Trophoblast cell (in vitro differentiated cells and primary cell): ENCODE data around the gene NCAM2.

Source experiments
- DNase-seq, 2 donors: peaks; one replicate each; pipeline ENCODE4 v3.0.0-alpha.2; 2016
- H2AFZ ChIP-seq: 2 replicates; pipeline ENCODE4 v1.6.1; 2013; ENCODE audit warnings: low read length, moderate library complexity, mild to moderate bottlenecking; ENCODE audit not compliant: insufficient read depth, poor library complexity
- H2AK5ac ChIP-seq: 2 replicates; pipeline ENCODE4 v1.6.1; 2013; ENCODE audit warnings: mild to moderate bottlenecking, low read length
- H2BK120ac ChIP-seq: 2 replicates; pipeline ENCODE4 v1.6.1; 2013; ENCODE audit warnings: low read length, mild to moderate bottlenecking, moderate library complexity; ENCODE audit not compliant: insufficient read depth, poor library complexity
- H2BK12ac ChIP-seq: 2 replicates; pipeline ENCODE4 v1.6.1; 2013; ENCODE audit warnings: mild to moderate bottlenecking, low read length, moderate library complexity
- H2BK5ac ChIP-seq: 2 replicates; pipeline ENCODE4 v1.6.1; 2013; ENCODE audit warnings: low read length, low read depth, moderate library complexity, mild to moderate bottlenecking; ENCODE audit not compliant: poor library complexity
- H3K14ac ChIP-seq: 2 replicates; pipeline ENCODE4 v1.6.1; 2013; ENCODE audit warnings: mild to moderate bottlenecking, low read length
- H3K18ac ChIP-seq: 2 replicates; pipeline ENCODE4 v1.6.1; 2013; ENCODE audit warnings: mild to moderate bottlenecking, low read length
- H3K23ac ChIP-seq: 2 replicates; pipeline ENCODE4 v1.6.1; 2013; ENCODE audit warnings: low read length
- H3K27ac ChIP-seq: 2 replicates; pipeline ENCODE4 v1.5.1; 2013; ENCODE audit warnings: low read depth, mild to moderate bottlenecking, inconsistent platforms, low read length, moderate library complexity
- H3K27me3 ChIP-seq: 2 replicates; pipeline ENCODE4 v1.6.1; 2013; ENCODE audit warnings: inconsistent platforms, mild to moderate bottlenecking, low read length, moderate library complexity; ENCODE audit not compliant: insufficient read depth
- H3K36me3 ChIP-seq, 2 experiments: 1 replicate in 1 of 2; 2 replicates in 1 of 2; pipeline ENCODE4 v1.6.1; 2013; ENCODE audit warnings: low read length in 2 of 2, mild to moderate bottlenecking in 2 of 2, moderate library complexity in 1 of 2; ENCODE audit not compliant: insufficient read depth in 2 of 2, control insufficient read depth in 1 of 2
- H3K4ac ChIP-seq: 2 replicates; pipeline ENCODE4 v1.6.1; 2013; ENCODE audit warnings: low read depth, mild to moderate bottlenecking, low read length, moderate library complexity
- H3K4me1 ChIP-seq, 2 experiments: 1 replicate in 1 of 2; 2 replicates in 1 of 2; pipeline ENCODE4 v1.6.1; 2013; ENCODE audit warnings: low read length in 2 of 2, mild to moderate bottlenecking in 2 of 2, moderate library complexity in 1 of 2; ENCODE audit not compliant: insufficient read depth in 2 of 2, control insufficient read depth in 1 of 2
- H3K4me2 ChIP-seq: 2 replicates; pipeline ENCODE4 v1.6.1; 2013; ENCODE audit warnings: inconsistent platforms, mild to moderate bottlenecking, low read length, moderate library complexity
- H3K4me3 ChIP-seq: 2 replicates; pipeline ENCODE4 v1.5.1; 2013; ENCODE audit warnings: mild to moderate bottlenecking, low read depth, low read length, inconsistent platforms
- H3K79me1 ChIP-seq: one replicate; pipeline ENCODE4 v1.6.1; 2013; ENCODE audit warnings: low read length
- H3K79me2 ChIP-seq: 2 replicates; pipeline ENCODE4 v1.6.1; 2013; ENCODE audit warnings: low read length, mild to moderate bottlenecking; ENCODE audit not compliant: control insufficient read depth, insufficient read depth, poor library complexity
- H3K9ac ChIP-seq: 2 replicates; pipeline ENCODE4 v1.6.1; 2013; ENCODE audit warnings: mild to moderate bottlenecking, low read length
- H3K9me3 ChIP-seq: 2 replicates; pipeline ENCODE4 v1.6.1; 2013; ENCODE audit warnings: low read depth, mild to moderate bottlenecking, control low read depth, inconsistent platforms, low read length; ENCODE audit not compliant: insufficient read depth
- H4K12ac ChIP-seq: 2 replicates; pipeline ENCODE4 v1.6.1; 2013; ENCODE audit warnings: low read depth, mild to moderate bottlenecking, low read length, moderate library complexity
- H4K8ac ChIP-seq: 2 replicates; pipeline ENCODE4 v1.6.1; 2013; ENCODE audit warnings: low read depth, mild to moderate bottlenecking, low read length, moderate library complexity
- H4K91ac ChIP-seq: one replicate; pipeline ENCODE4 v1.6.1; 2013; ENCODE audit warnings: low read depth, mild to moderate bottlenecking, low read length, moderate library complexity
- WGBS: extraction: QIAGEN DNeasy Blood & Tissue Kit; methylation state at CpG from one replicate; pipeline ENCODE4 v1.1.7; 2013; ENCODE audit warnings: missing lambda C conversion rate; ENCODE audit not compliant: insufficient read length, insufficient coverage; ENCODE audit errors: extremely low coverage; 5-methylcytosine and 5-hydroxymethylcytosine counted together

NCAM2 gene

GRCh38 chr21:21046063-21046462, 47.9 kb downstream of the NCAM2 start:
- no peak overlapping the region for H3K4me3 ChIP-seq
- no peak overlapping the region for H3K23ac ChIP-seq
- no peak overlapping the region for H2AFZ ChIP-seq
- H2BK12ac ChIP-seq, result no peak overlapping the region
- H3K18ac ChIP-seq, result no peak overlapping the region
- no peaks in the 10 kb centered on the region for H3K9me3 ChIP-seq
- H4K8ac ChIP-seq, result no peak overlapping the region
- no peak overlapping the region for H3K14ac ChIP-seq
- no peak overlapping the region for H4K12ac ChIP-seq
- DNase-seq, result no peak
- H2AK5ac ChIP-seq, result no peak overlapping the region
- H3K4ac ChIP-seq, result no peak overlapping the region
- no peak overlapping the region for H2BK5ac ChIP-seq
- no peak overlapping the region for H3K9ac ChIP-seq
- H3K4me1 ChIP-seq, result no peaks in the 10 kb centered on the region
- H3K27me3 ChIP-seq, result no peaks in the 10 kb centered on the region
- no CpG with 5 or more reads among the region's 2 CpGs for WGBS
- no peaks in the 10 kb centered on the region for H3K36me3 ChIP-seq
- no peak overlapping the region for H3K4me2 ChIP-seq
- no peak overlapping the region for H3K27ac ChIP-seq
- no peaks in the 10 kb centered on the region for H3K79me2 ChIP-seq
- H4K91ac ChIP-seq, result no peak overlapping the region
- H2BK120ac ChIP-seq, result no peak overlapping the region
- H3K79me1 ChIP-seq, result no peaks in the 10 kb centered on the region

- Histone ChIP-seq H3K18ac (no peak overlapping the region), H3K36me3 (no peaks in the 10 kb centered on the region), H3K27ac (no peak overlapping the region), H2AK5ac (no peak overlapping the region), H2BK5ac (no peak overlapping the region), H2AFZ (no peak overlapping the region), H3K23ac (no peak overlapping the region), H4K8ac (no peak overlapping the region), H3K4me1 (no peaks in the 10 kb centered on the region), H4K91ac (no peak overlapping the region), H2BK12ac (no peak overlapping the region), H3K79me2 (no peaks in the 10 kb centered on the region), H3K9me3 (no peaks in the 10 kb centered on the region), H3K27me3 (no peaks in the 10 kb centered on the region), H3K14ac (no peak overlapping the region), H3K79me1 (no peaks in the 10 kb centered on the region), H4K12ac (no peak overlapping the region), H3K4me2 (no peak overlapping the region), H2BK120ac (no peak overlapping the region), H3K9ac (no peak overlapping the region), H3K4me3 (no peak overlapping the region), H3K4ac (no peak overlapping the region)
- no CpG with 5 or more reads among the region's 4 CpGs for WGBS
- DNase-seq, result no peak
Measured at GRCh38 chr21:21051109-21052055, 53.2 kb downstream of the NCAM2 start.

GRCh38 chr21:21052672-21053071, 54.5 kb downstream of the NCAM2 start:
- Histone ChIP-seq H3K27me3 (no peaks in the 10 kb centered on the region), H3K4me3 (no peak overlapping the region), H3K9ac (no peak overlapping the region), H3K27ac (no peak overlapping the region), H4K91ac (no peak overlapping the region), H3K4ac (no peak overlapping the region), H3K79me2 (no peaks in the 10 kb centered on the region), H4K8ac (no peak overlapping the region), H3K18ac (no peak overlapping the region), H3K4me2 (no peak overlapping the region), H2BK5ac (no peak overlapping the region), H3K79me1 (no peaks in the 10 kb centered on the region), H2BK12ac (no peak overlapping the region), H4K12ac (no peak overlapping the region), H2BK120ac (no peak overlapping the region), H3K14ac (no peak overlapping the region), H3K9me3 (no peaks in the 10 kb centered on the region), H3K36me3 (no peaks in the 10 kb centered on the region), H2AFZ (no peak overlapping the region), H3K4me1 (no peaks in the 10 kb centered on the region), H2AK5ac (no peak overlapping the region), H3K23ac (no peak overlapping the region)
- no CpG with 5 or more reads among the region's 2 CpGs for WGBS
- DNase-seq, result no peak

GRCh38 chr21:21057349-21058062, 59.3 kb downstream of the NCAM2 start:
- Histone ChIP-seq H4K12ac (no peak overlapping the region), H3K4me2 (no peak overlapping the region), H3K9me3 (no peaks in the 10 kb centered on the region), H3K79me1 (no peaks in the 10 kb centered on the region), H2AFZ (no peak overlapping the region), H2AK5ac (no peak overlapping the region), H3K79me2 (no peaks in the 10 kb centered on the region), H3K4ac (no peak overlapping the region), H4K91ac (no peak overlapping the region), H2BK120ac (no peak overlapping the region), H3K27me3 (no peaks in the 10 kb centered on the region), H3K4me3 (no peak overlapping the region), H3K18ac (no peak overlapping the region), H2BK12ac (no peak overlapping the region), H3K4me1 (no peaks in the 10 kb centered on the region), H4K8ac (no peak overlapping the region), H3K23ac (no peak overlapping the region), H3K27ac (no peak overlapping the region), H3K9ac (no peak overlapping the region), H3K14ac (no peak overlapping the region), H3K36me3 (no peaks in the 10 kb centered on the region), H2BK5ac (no peak overlapping the region)
- no peak for DNase-seq
- no CpG with 5 or more reads among the region's 8 CpGs for WGBS
